Liver (tissue), 9 donors: ENCODE results near the gene TAP2. TPM values are rescaled to one million over a fixed set of nuclear protein-coding genes. Genes with fewer than 3 reads are reported as not detected.

Source experiments
- DNase-seq: peaks from one replicate; pipeline ENCODE4 v3.0.0-alpha.2; 2017; ENCODE audit warnings: low spot score
- H3K27ac ChIP-seq, 2 donors: one replicate each; pipeline ENCODE4 v1.7.0; 2013; ENCODE audit warnings: inconsistent platforms in 2 of 2, low read length in 2 of 2, control low read depth in 1 of 2, low read depth in 1 of 2, mild to moderate bottlenecking in 1 of 2
- H3K27me3 ChIP-seq, 4 donors: one replicate each; pipeline versions ENCODE4 v1.6.1 to v1.7.0; 2013; ENCODE audit warnings: low read length in 3 of 4, inconsistent platforms in 1 of 4, mild to moderate bottlenecking in 1 of 4, moderate library complexity in 1 of 4; ENCODE audit not compliant: control insufficient read depth in 4 of 4, insufficient read depth in 4 of 4
- H3K36me3 ChIP-seq, 4 donors: one replicate each; pipeline versions ENCODE4 v1.6.1 to v1.7.0; 2013; ENCODE audit warnings: low read length in 3 of 4, mild to moderate bottlenecking in 3 of 4, low read depth in 1 of 4, moderate library complexity in 1 of 4; ENCODE audit not compliant: control insufficient read depth in 4 of 4, insufficient read depth in 3 of 4
- H3K4me1 ChIP-seq, 4 donors: one replicate each; pipeline versions ENCODE4 v1.6.1 to v1.7.0; 2013; ENCODE audit warnings: low read length in 3 of 4, mild to moderate bottlenecking in 3 of 4, moderate library complexity in 1 of 4; ENCODE audit not compliant: control insufficient read depth in 4 of 4, insufficient read depth in 4 of 4
- H3K4me3 ChIP-seq, 3 donors: one replicate each; pipeline versions ENCODE4 v1.6.1 to v1.7.0; 2013; ENCODE audit warnings: low read length in 3 of 3, control low read depth in 1 of 3, low read depth in 1 of 3, mild to moderate bottlenecking in 1 of 3
- H3K9ac ChIP-seq, 2 donors: one replicate each; pipeline ENCODE4 v1.7.0; 2013; ENCODE audit warnings: low read length in 2 of 2, mild to moderate bottlenecking in 2 of 2, moderate library complexity in 2 of 2, control low read depth in 1 of 2, low read depth in 1 of 2
- H3K9me3 ChIP-seq, 4 donors: one replicate each; pipeline versions ENCODE4 v1.6.1 to v1.7.0; 2013; ENCODE audit warnings: low read length in 3 of 4; ENCODE audit not compliant: control insufficient read depth in 4 of 4
- CTCF ChIP-seq: fragments of 150-350 bp; IDR thresholded peaks from 2 replicates; pipeline ENCODE4 v1.5.1; 2017; ENCODE audit warnings: improper control_type of control experiment, low read depth, low read length; ENCODE audit not compliant: missing input control
- HNF4A ChIP-seq, 2 donors: conservative IDR thresholded peaks; 2 replicates each; pipeline ENCODE4 v1.6.1; 2016; ENCODE audit warnings: antibody characterized with exemption in 2 of 2, mild to moderate bottlenecking in 2 of 2
- HNF4G ChIP-seq: IDR thresholded peaks from 2 replicates; pipeline ENCODE4 v1.6.1; 2016; ENCODE audit warnings: antibody characterized with exemption
- NR2F2 ChIP-seq: IDR thresholded peaks from 2 replicates; pipeline ENCODE4 v1.6.1; 2016; ENCODE audit warnings: antibody characterized with exemption
- RAD21 ChIP-seq, 2 donors: IDR thresholded peaks; 2 replicates each; pipeline ENCODE4 v1.6.1; 2016; ENCODE audit warnings: antibody characterized with exemption in 2 of 2, mild to moderate bottlenecking in 2 of 2
- REST ChIP-seq: IDR thresholded peaks from 2 replicates; pipeline ENCODE4 v1.6.1; 2016; ENCODE audit warnings: antibody characterized with exemption, mild to moderate bottlenecking
- RXRA ChIP-seq, 2 donors: IDR thresholded peaks; 2 replicates each; pipeline ENCODE4 v1.6.1; 2017 to 2018; ENCODE audit warnings: antibody characterized with exemption in 2 of 2, mild to moderate bottlenecking in 1 of 2
- TAF1 ChIP-seq: conservative IDR thresholded peaks from 2 replicates; pipeline ENCODE4 v1.6.1; 2016; ENCODE audit warnings: antibody characterized with exemption, mild to moderate bottlenecking
- YY1 ChIP-seq: IDR thresholded peaks from 2 replicates; pipeline ENCODE4 v1.6.1; 2016; ENCODE audit warnings: antibody characterized with exemption, mild to moderate bottlenecking
- ZBTB33 ChIP-seq: IDR thresholded peaks from 2 replicates; pipeline ENCODE4 v1.6.1; 2016; ENCODE audit warnings: antibody characterized with exemption
- WGBS: extraction: QIAGEN DNeasy Blood & Tissue Kit; methylation state at CpG from one replicate; pipeline ENCODE4 v1.1.7; 2013; 5-methylcytosine and 5-hydroxymethylcytosine counted together
- polyA plus RNA-seq, 2 donors: library from polyadenylated mRNA; stranded (reverse) in 1 of 2; unstranded in 1 of 2; fragments of 200-250 nt in 1 of 2; fragments of >200 nt in 1 of 2; fragmentation: Nextera tagmentation in 1 of 2; extraction: Ambion mirVana in 1 of 2; gene quantifications; one replicate each; pipeline versions ENCODE4 v1.2.1 to v1.2.3, GENCODE V29; 2013 to 2015
- total RNA-seq, 2 donors: library from RNA; depleted of rRNA; stranded (reverse); fragments of >200 nt; gene quantifications; one replicate each; pipeline ENCODE4 v1.2.3, GENCODE V29; 2014
- TF ChIP-seq, protein P1 (sequence below): IDR thresholded peaks from 2 replicates; pipeline ENCODE4 v1.6.1; 2016; ENCODE audit warnings: antibody characterized with exemption
- donor health status: healthy.
- donor health status: healthy.
- donor health status: healthy.
- donor health status: healthy.
- donor health status: healthy.

The TAP2 gene
- total and polyA plus RNA-seq, 4 donors, result 2.2 to 14.9 (median 6.4) TPM

- 47% methylated on average over 23 of the region's 23 CpGs for WGBS
- H3K27me3 ChIP-seq, result no peaks in the 10 kb centered on the region
- peaks cover 6 to 22% (median 16%) of the 10 kb centered on the region in 4 donors for H3K4me1 ChIP-seq
- no peaks in the 10 kb centered on the region for H3K9me3 ChIP-seq
- DNase-seq, result no peak
- H3K36me3 ChIP-seq, result peaks cover 3 to 36% (median 31%) of the 10 kb centered on the region in 4 donors
- no peak for TF ChIP-seq RAD21 (IDR thresholded peaks at IDR 0.05)
- TF ChIP-seq NR2F2, result peak; percentile 20
- H3K27ac ChIP-seq, result peak overlapping the region; percentile 98 to 100
- H3K4me3 ChIP-seq, result peak overlapping the region; percentile 81 to 91 (median 88)
- peak overlapping the region; percentile 86 to 95 for H3K9ac ChIP-seq
Observed at GRCh38 chr6:32852018-32852843, 13.7 kb upstream of the TAP2 start.

GRCh38 chr6:32851025-32851424 is 12.5 kb upstream of the TAP2 start:
- DNase-seq, result no peak
- no peak overlapping the region for H3K27ac ChIP-seq
- no peak overlapping the region for H3K4me3 ChIP-seq
- peaks cover 6 to 26% (median 20%) of the 10 kb centered on the region in 4 donors for H3K4me1 ChIP-seq
- 90% methylated on average over 4 of the region's 4 CpGs for WGBS
- TF ChIP-seq ZBTB33, result no peak
- no peak for TF ChIP-seq REST
- no peak for TF ChIP-seq RXRA (IDR thresholded peaks at IDR 0.05)
- TF ChIP-seq HNF4G, result no peak
- TF ChIP-seq TAF1, result no peak
- no peak for TF ChIP-seq HNF4A (conservative IDR thresholded peaks at IDR 0.05)
- TF ChIP-seq, protein P1, sequence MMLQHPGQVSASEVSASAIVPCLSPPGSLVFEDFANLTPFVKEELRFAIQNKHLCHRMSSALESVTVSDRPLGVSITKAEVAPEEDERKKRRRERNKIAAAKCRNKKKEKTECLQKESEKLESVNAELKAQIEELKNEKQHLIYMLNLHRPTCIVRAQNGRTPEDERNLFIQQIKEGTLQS, result no peak
- no peak for TF ChIP-seq RAD21 (IDR thresholded peaks at IDR 0.05)
- TF ChIP-seq CTCF, result no peak
- no peak for TF ChIP-seq YY1
- no peaks in the 10 kb centered on the region for H3K27me3 ChIP-seq
- H3K36me3 ChIP-seq, result peaks cover 3 to 45% (median 35%) of the 10 kb centered on the region in 4 donors
- H3K9ac ChIP-seq, result no peak overlapping the region
- H3K9me3 ChIP-seq, result no peaks in the 10 kb centered on the region
